Measurements from ENCODE around the gene LYPD4.

- TF ChIP-seq CTCF (IDR thresholded peaks at IDR 0.05) (no peak), POLR2AphosphoS5 (IDR thresholded peaks at IDR 0.05) (no peak), POLR2A (IDR thresholded peaks at IDR 0.05) (no peak)
Measured at GRCh38 chr19:41808663-41809566, 35.6 kb downstream of the LYPD4 start.
